Stimulated activated effector memory CD8-positive, alpha-beta T cell treated with anti-CD3 and anti-CD28 coated beads, Interleukin-12 subunit alpha, Interleukin-12 subunit beta, amount 100 ng/mL, for 72 hours (primary cell): ENCODE data around the gene GRIK3.

Experiments
- ATAC-seq: fragments of 150-1000 bp; cut with Tn5 transposase; 2 replicates; pipeline ENCODE4 v1.10.0; 2021
- DNase-seq, 2 donors: peaks; one replicate each; pipeline ENCODE4 v3.0.0; 2021 to 2022; ENCODE audit warnings: low spot score in 2 of 2
- H3K27ac Mint-ChIP-seq: one replicate; pipeline ENCODE4 v1.8.0; 2022; ENCODE audit warnings: mild to moderate bottlenecking, mixed read lengths
- H3K36me3 Mint-ChIP-seq: one replicate; pipeline ENCODE4 v1.8.0; 2022; ENCODE audit warnings: mild to moderate bottlenecking, mixed read lengths
- H3K4me1 Mint-ChIP-seq: one replicate; pipeline ENCODE4 v1.8.0; 2022; ENCODE audit warnings: mixed read lengths
- H3K4me3 Mint-ChIP-seq: one replicate; pipeline ENCODE4 v1.8.0; 2022; ENCODE audit warnings: mild to moderate bottlenecking, mixed read lengths
- H3K9me3 Mint-ChIP-seq: one replicate; pipeline ENCODE4 v1.8.0; 2022; ENCODE audit warnings: mixed read lengths

Gene GRIK3

DNA sequence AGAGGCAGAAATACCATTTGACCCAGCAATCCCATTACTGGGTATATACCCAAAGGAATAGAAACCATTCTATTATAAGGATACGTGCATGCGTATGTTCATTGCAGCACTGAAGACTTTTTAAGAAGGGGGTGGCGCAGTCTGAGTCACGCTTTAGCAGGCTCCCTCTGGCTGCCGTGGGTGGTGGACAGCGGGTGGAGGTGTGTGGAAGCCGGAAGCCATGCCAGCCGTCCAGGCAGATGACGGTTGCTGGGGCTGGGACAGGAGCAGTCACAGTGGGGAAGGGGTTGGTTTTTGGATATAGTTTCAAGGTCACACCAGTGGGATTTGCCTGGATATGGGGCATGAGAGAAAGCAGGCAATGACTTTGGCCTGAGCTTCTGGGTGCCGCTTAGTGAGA lies 270.5 kb downstream of the GRIK3 start:
- DNase-seq (no peak), ATAC-seq (no peak)
- Mint-ChIP-seq H3K36me3 (no peaks in the 10 kb centered on the region), H3K4me1 (no peaks in the 10 kb centered on the region), H3K4me3 (no peak overlapping the region), H3K27ac (no peak overlapping the region), H3K9me3 (no peaks in the 10 kb centered on the region)

GRCh38 chr1:36762174-36762573 lies 272.1 kb downstream of the GRIK3 start:
- no peaks in the 10 kb centered on the region for H3K9me3 Mint-ChIP-seq
- H3K27ac Mint-ChIP-seq: no peak overlapping the region
- ATAC-seq: no peak

DNA sequence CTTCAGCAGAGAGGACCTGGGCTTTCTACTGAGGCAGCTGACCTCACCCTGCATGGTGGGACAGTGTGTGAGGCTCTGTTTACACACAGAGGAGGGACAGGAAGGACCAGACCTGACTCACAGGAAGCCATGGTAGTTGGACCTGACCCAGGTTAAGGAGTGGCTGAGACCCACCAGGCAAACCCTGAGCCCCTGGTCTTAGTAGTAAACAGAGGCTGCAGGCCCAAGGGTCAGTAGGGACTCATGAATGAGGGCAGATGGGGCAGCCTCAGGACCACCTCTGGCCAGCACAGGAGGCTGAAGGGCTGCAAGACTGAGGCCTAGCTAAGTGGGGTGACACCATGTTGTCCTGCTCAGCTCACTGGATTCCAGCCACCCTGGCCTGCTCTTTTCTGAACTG lies 273.2 kb downstream of the GRIK3 start:
- Mint-ChIP-seq H3K27ac (no peak overlapping the region), H3K9me3 (no peaks in the 10 kb centered on the region), H3K4me1 (no peaks in the 10 kb centered on the region), H3K36me3 (no peaks in the 10 kb centered on the region), H3K4me3 (no peak overlapping the region)
- DNase-seq (no peak), ATAC-seq (no peak)

More at GRCh38 chr1:36762174-36762573, 272.1 kb downstream of the GRIK3 start:
- Mint-ChIP-seq H3K4me3 (no peak overlapping the region), H3K36me3 (no peaks in the 10 kb centered on the region), H3K4me1 (no peaks in the 10 kb centered on the region)
- DNase-seq: no peak

DNA sequence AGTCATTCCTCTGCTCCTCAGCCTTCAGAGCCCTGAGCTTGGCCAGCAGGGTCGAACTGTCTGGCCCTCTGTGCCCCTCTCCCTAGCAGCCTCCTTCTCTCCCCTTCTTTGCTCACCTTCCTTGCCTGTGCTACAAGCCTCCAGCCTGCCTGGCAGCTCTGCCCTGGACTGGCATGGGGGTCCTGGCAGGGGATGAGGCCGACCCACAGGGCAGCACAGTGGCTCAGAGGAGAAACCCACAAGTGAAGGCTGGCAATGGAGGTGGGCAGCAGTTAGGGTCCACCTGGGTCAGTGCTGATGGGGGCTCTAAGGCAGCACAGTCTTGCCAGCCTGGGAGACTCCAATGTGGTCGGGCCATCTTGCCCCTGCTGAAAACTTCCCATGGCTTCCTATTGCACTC lies 274.2 kb downstream of the GRIK3 start:
- H3K4me3 Mint-ChIP-seq: no peak overlapping the region
- no peak for ATAC-seq
- no peaks in the 10 kb centered on the region for H3K9me3 Mint-ChIP-seq
- DNase-seq: no peak
- no peaks in the 10 kb centered on the region for H3K4me1 Mint-ChIP-seq
- H3K36me3 Mint-ChIP-seq: no peaks in the 10 kb centered on the region
- H3K27ac Mint-ChIP-seq: no peak overlapping the region

DNA sequence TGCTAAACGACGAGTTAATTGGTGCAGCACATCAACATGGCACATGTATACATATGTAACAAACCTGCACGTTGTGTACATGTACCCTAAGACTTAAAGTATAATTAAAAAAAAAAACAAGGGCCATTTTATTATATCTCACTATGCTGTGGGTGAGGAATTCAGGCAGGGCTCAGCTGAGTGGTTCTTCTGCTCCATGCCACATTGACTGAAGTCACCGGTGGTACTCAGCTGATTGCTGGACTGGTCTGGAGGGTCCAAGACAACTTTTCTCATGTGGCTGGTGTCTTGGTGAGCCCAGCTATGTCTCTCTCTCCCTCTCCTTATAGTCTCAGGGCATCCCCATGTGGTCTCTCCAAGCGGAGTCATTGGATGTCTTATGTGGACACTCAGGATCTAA lies 275.0 kb downstream of the GRIK3 start:
- no peaks in the 10 kb centered on the region for H3K4me1 Mint-ChIP-seq
- no peak for DNase-seq
- H3K36me3 Mint-ChIP-seq: no peaks in the 10 kb centered on the region
- no peak overlapping the region for H3K4me3 Mint-ChIP-seq
- H3K27ac Mint-ChIP-seq: no peak overlapping the region
- no peaks in the 10 kb centered on the region for H3K9me3 Mint-ChIP-seq
- no peak for ATAC-seq

DNA sequence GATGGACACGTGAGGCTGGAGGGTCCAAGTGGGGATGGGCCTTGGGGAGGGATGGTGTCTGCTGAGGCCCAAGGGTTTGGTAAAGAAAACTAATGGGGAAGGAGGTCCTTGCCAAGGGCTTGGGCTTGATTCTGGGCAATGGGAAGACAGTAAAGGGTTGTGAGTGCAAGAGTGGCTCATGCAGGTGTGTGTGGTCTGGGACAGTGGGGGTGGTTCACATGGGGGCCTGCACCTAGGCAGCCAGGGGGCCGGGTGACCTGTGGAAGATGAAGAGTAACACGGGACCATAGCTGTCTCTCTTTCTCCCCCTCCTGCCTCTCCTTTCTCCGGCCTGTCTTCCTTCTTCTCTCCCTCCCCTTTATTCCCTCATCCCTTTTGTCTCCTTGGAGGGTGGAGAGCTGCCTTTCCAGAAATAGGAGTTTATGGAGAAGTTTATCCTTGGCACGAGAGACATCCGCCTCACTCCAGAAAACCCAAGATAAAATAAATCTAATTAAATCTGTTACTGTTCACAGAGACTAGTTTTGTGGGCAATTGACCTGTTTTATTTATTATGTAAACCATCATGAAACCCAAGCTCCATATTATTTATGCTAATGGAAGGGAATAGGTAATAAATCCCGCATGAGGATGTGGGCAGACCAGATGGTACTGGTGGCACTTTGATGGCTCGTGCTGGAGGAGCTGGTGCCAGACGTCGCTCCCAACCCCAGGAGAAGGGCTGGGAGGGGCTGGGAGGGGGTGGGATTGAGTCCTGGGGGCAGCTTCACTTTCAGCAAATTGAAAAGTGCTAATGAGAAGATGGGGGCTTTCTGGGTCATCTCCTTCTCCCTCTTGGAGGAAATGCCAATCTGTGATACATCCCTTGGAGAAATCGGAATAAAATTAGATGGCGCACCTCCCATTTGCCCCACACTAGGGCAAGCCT lies 278.7 kb downstream of the GRIK3 start:
- DNase-seq: no peak
- Mint-ChIP-seq H3K4me1 (no peaks in the 10 kb centered on the region), H3K36me3 (no peaks in the 10 kb centered on the region), H3K27ac (no peak overlapping the region), H3K9me3 (no peaks in the 10 kb centered on the region), H3K4me3 (no peak overlapping the region)
- ATAC-seq: no peak

GRCh38 chr1:36754366-36754765 lies 279.9 kb downstream of the GRIK3 start:
- Mint-ChIP-seq H3K4me1 (no peaks in the 10 kb centered on the region), H3K27ac (no peak overlapping the region), H3K36me3 (no peaks in the 10 kb centered on the region), H3K4me3 (no peak overlapping the region), H3K9me3 (no peaks in the 10 kb centered on the region)
- DNase-seq: no peak
- ATAC-seq: no peak

- H3K36me3 Mint-ChIP-seq: no peaks in the 10 kb centered on the region
- ATAC-seq (no peak), DNase-seq (no peak)
- no peaks in the 10 kb centered on the region for H3K9me3 Mint-ChIP-seq
- no peak overlapping the region for H3K4me3 Mint-ChIP-seq
- no peaks in the 10 kb centered on the region for H3K4me1 Mint-ChIP-seq
- H3K27ac Mint-ChIP-seq: no peak overlapping the region
These were observed 280.9 kb downstream of the GRIK3 start for GRCh38 chr1:36753451-36753850.

- Mint-ChIP-seq H3K36me3 (no peaks in the 10 kb centered on the region), H3K4me1 (no peaks in the 10 kb centered on the region), H3K4me3 (no peak overlapping the region), H3K27ac (no peak overlapping the region), H3K9me3 (no peaks in the 10 kb centered on the region)
- ATAC-seq (peak; percentile 20), DNase-seq (no peak)
These were observed 281.4 kb downstream of the GRIK3 start for GRCh38 chr1:36752891-36753361.

GRCh38 chr1:36752431-36752830 lies 281.9 kb downstream of the GRIK3 start:
- Mint-ChIP-seq H3K27ac (no peak overlapping the region), H3K4me1 (no peaks in the 10 kb centered on the region), H3K4me3 (no peak overlapping the region), H3K9me3 (no peaks in the 10 kb centered on the region), H3K36me3 (no peaks in the 10 kb centered on the region)
- no peak for ATAC-seq
- DNase-seq: no peak

DNA sequence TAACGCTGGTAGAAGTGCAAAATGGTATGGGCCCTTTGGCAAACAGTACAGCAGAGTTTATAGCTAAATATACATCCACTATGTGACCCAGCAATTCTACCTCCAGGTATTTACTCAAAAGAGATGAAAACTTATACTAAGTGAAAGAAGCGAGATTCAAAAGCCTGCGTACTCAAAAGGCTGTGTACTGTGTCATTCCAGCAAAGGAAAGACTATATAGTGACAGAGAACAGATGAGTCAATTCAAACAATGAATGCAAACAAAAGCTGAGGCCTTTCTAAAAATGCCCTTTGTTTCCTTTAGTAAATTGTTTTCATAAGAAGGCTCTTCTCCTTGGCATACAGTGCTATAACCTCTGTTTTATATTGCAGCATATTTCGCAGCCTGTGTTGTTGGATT lies 282.8 kb downstream of the GRIK3 start:
- H3K4me1 Mint-ChIP-seq: no peaks in the 10 kb centered on the region
- H3K4me3 Mint-ChIP-seq: no peak overlapping the region
- DNase-seq (no peak), ATAC-seq (no peak)
- no peaks in the 10 kb centered on the region for H3K9me3 Mint-ChIP-seq
- H3K27ac Mint-ChIP-seq: no peak overlapping the region
- no peaks in the 10 kb centered on the region for H3K36me3 Mint-ChIP-seq

- H3K27ac Mint-ChIP-seq: no peak overlapping the region
- ATAC-seq: no peak
- H3K4me1 Mint-ChIP-seq: no peaks in the 10 kb centered on the region
- no peak for DNase-seq
- H3K36me3 Mint-ChIP-seq: no peaks in the 10 kb centered on the region
- no peaks in the 10 kb centered on the region for H3K9me3 Mint-ChIP-seq
- no peak overlapping the region for H3K4me3 Mint-ChIP-seq
These were observed 285.8 kb downstream of the GRIK3 start for GRCh38 chr1:36748466-36748865.
